ENCODE measurements around the gene CCDC40. TPM values are rescaled to one million over a fixed set of nuclear protein-coding genes. Genes with fewer than 3 reads are reported as not detected.

Gene CCDC40
- total RNA-seq, 1 experiment from 2014 or later = 16.3 TPM

DNA sequence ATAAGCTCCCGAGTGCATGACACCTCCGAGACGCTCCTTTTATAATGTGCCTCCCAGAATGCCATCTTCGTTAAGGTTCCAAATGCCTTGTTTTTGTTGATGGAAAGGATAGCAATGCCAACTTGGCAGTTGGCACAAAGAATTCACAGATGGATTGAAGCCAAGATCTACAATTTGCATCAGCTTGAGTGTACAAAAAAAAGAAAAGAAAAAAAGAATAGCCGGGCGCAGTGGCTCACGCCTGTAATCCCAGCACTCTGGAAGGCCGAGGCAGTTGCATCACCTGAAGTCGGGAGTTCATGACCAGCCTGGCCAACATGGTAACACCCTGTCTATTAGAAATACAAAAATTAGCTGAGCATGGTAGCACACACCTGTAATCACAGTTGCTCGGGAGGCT is 8.4 kb upstream of the CCDC40 start (continued):
- TF ChIP-seq, protein P1, sequence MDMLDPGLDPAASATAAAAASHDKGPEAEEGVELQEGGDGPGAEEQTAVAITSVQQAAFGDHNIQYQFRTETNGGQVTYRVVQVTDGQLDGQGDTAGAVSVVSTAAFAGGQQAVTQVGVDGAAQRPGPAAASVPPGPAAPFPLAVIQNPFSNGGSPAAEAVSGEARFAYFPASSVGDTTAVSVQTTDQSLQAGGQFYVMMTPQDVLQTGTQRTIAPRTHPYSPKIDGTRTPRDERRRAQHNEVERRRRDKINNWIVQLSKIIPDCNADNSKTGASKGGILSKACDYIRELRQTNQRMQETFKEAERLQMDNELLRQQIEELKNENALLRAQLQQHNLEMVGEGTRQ (CRISPR knock-in tag; IDR thresholded peaks at IDR 0.05) = no peak
- no peak for TF ChIP-seq TP53 (CRISPR knock-in tag; IDR thresholded peaks at IDR 0.05)
- TF ChIP-seq, protein P2, sequence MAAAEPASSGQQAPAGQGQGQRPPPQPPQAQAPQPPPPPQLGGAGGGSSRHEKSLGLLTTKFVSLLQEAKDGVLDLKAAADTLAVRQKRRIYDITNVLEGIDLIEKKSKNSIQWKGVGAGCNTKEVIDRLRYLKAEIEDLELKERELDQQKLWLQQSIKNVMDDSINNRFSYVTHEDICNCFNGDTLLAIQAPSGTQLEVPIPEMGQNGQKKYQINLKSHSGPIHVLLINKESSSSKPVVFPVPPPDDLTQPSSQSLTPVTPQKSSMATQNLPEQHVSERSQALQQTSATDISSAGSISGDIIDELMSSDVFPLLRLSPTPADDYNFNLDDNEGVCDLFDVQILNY (CRISPR knock-in tag; IDR thresholded peaks at IDR 0.05) = no peak
- no peak for TF ChIP-seq MYBL2 (CRISPR knock-in tag; IDR thresholded peaks at IDR 0.05)
- TF ChIP-seq SMAD4 (CRISPR knock-in tag; IDR thresholded peaks at IDR 0.05) = no peak
- TF ChIP-seq, protein P3, sequence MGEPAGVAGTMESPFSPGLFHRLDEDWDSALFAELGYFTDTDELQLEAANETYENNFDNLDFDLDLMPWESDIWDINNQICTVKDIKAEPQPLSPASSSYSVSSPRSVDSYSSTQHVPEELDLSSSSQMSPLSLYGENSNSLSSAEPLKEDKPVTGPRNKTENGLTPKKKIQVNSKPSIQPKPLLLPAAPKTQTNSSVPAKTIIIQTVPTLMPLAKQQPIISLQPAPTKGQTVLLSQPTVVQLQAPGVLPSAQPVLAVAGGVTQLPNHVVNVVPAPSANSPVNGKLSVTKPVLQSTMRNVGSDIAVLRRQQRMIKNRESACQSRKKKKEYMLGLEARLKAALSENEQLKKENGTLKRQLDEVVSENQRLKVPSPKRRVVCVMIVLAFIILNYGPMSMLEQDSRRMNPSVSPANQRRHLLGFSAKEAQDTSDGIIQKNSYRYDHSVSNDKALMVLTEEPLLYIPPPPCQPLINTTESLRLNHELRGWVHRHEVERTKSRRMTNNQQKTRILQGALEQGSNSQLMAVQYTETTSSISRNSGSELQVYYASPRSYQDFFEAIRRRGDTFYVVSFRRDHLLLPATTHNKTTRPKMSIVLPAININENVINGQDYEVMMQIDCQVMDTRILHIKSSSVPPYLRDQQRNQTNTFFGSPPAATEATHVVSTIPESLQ (CRISPR knock-in tag; IDR thresholded peaks at IDR 0.05) = no peak
- TF ChIP-seq, protein P4, sequence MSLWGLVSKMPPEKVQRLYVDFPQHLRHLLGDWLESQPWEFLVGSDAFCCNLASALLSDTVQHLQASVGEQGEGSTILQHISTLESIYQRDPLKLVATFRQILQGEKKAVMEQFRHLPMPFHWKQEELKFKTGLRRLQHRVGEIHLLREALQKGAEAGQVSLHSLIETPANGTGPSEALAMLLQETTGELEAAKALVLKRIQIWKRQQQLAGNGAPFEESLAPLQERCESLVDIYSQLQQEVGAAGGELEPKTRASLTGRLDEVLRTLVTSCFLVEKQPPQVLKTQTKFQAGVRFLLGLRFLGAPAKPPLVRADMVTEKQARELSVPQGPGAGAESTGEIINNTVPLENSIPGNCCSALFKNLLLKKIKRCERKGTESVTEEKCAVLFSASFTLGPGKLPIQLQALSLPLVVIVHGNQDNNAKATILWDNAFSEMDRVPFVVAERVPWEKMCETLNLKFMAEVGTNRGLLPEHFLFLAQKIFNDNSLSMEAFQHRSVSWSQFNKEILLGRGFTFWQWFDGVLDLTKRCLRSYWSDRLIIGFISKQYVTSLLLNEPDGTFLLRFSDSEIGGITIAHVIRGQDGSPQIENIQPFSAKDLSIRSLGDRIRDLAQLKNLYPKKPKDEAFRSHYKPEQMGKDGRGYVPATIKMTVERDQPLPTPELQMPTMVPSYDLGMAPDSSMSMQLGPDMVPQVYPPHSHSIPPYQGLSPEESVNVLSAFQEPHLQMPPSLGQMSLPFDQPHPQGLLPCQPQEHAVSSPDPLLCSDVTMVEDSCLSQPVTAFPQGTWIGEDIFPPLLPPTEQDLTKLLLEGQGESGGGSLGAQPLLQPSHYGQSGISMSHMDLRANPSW (CRISPR knock-in tag; conservative IDR thresholded peaks at IDR 0.05; ENCODE audit: low read depth) = no peak
- no peak for TF ChIP-seq ESRRA (CRISPR knock-in tag; IDR thresholded peaks at IDR 0.05; ENCODE audit: borderline replicate concordance)
- TF ChIP-seq RORB (CRISPR knock-in tag; IDR thresholded peaks at IDR 0.05) = no peak
- TF ChIP-seq RELA (CRISPR knock-in tag; IDR thresholded peaks at IDR 0.05; ENCODE audit: borderline replicate concordance) = no peak

DNA sequence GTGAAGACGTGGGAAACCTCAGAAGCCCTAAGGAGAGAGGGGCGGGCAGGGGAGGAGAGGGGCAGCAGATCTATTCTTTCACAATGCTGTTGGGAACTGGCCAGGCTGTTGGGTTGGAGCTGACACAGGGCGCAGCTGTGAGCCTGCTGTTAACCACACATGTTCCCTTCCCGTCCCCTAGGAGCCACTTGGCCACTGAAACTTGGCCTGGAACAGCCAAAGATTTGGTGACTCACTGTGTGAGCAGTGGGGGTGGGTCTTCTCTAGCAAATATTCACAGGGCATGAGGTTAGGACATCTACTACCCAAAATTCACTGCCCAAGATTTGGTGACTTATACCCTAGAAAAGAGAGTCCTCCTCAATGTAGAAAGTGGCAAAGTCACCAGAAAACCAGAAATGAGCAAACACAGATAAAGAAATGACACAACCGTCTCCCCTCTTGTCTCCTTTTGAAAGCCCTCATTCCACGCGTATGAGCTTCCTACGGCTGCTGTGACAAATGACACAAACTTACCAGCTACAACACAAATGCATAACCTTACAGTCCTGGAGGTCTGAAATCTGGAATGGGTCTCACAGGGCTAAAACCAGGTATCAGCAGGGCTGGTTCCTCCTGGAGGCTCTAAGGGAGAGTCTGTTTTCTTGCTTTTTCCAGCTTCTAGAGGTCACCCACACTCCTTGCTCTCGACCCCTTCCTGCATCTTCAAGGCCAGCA is 7.0 kb upstream of the CCDC40 start:
- ATAC-seq (no peak), DNase-seq (ENCODE audit: low spot score) (no peak)
- POLR2A ChIA-PET = interaction anchor here (1.2 kb wide), 1 partner anchor 52 kb away, joined by 5 read pairs; no protein-coding TSS in a partner anchor
- CTCF ChIA-PET = interaction anchor here (1.1 to 2.7 kb wide), 2 partner anchors 21 to 72 kb away, joined by 3 to 13 read pairs; partner anchors contain the start of gene GAA
- TF ChIP-seq ZNF423 (CRISPR knock-in tag; IDR thresholded peaks at IDR 0.05) = no peak
- TF ChIP-seq, protein P5, sequence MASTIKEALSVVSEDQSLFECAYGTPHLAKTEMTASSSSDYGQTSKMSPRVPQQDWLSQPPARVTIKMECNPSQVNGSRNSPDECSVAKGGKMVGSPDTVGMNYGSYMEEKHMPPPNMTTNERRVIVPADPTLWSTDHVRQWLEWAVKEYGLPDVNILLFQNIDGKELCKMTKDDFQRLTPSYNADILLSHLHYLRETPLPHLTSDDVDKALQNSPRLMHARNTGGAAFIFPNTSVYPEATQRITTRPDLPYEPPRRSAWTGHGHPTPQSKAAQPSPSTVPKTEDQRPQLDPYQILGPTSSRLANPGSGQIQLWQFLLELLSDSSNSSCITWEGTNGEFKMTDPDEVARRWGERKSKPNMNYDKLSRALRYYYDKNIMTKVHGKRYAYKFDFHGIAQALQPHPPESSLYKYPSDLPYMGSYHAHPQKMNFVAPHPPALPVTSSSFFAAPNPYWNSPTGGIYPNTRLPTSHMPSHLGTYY (CRISPR knock-in tag; IDR thresholded peaks at IDR 0.05) = no peak
- no peak for TF ChIP-seq ETV6 (CRISPR knock-in tag; IDR thresholded peaks at IDR 0.05)
- TF ChIP-seq, protein P6, sequence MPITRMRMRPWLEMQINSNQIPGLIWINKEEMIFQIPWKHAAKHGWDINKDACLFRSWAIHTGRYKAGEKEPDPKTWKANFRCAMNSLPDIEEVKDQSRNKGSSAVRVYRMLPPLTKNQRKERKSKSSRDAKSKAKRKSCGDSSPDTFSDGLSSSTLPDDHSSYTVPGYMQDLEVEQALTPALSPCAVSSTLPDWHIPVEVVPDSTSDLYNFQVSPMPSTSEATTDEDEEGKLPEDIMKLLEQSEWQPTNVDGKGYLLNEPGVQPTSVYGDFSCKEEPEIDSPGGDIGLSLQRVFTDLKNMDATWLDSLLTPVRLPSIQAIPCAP (CRISPR knock-in tag; IDR thresholded peaks at IDR 0.05) = no peak
- no peak for TF ChIP-seq NR2C2 (CRISPR knock-in tag; IDR thresholded peaks at IDR 0.05)
- Mint-ChIP-seq H3K4me1 (peaks cover 43% of the 10 kb centered on the region), H3K9me3 (no peaks in the 10 kb centered on the region), H3K4me3 (no peak overlapping the region), H3K36me3 (0 out of 2 replicates have a peak, but pooled peaks cover 2% of the 10 kb centered on the region), H3K27ac (peak overlapping the region; percentile 63), H3K27me3 (ENCODE audit: low read depth) (no peaks in the 10 kb centered on the region)

Measured in WTC11 (cell line).